ENCODE data around the gene RNF40. TPM values are rescaled to one million over a fixed set of nuclear protein-coding genes. Genes with fewer than 3 reads are reported as not detected.

RNF40 gene
- total and polyA plus RNA-seq, 4 donors = 25.9 to 55.4 (median 34.1) TPM

DNA sequence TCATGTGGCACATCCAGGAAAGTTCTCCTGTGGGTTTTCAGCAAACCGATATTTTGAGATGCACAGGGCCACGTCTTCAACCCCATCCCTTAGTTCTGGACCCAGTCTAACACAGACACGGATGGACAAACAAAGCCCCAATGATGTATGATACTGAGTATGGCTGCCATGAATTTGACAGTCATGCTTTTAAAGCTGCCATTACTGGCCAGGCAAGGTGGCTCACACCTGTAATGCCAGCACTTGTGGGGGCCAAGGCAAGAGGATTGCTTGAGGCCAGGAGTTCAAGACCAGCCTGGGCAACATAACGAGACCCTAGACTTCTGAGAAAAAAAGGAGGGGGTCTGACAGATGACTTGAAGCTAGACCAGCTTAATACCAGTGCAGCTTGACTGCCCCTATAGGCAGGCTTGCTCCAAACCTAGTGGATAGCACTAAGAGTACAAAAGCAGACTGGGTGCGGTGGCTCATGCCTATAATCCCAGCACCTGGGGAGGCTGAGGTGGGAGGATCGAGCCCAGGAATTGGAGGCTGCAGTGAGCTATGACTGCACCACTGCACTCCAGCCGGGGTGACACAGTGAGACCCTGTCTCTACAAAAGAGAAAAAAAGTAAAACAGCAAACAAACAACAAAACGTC, 35.7 kb downstream of the RNF40 start:
- DNase-seq (ENCODE audit: low spot score) = no peak
- Histone ChIP-seq H3K36me3 (ENCODE audit: control insufficient read depth in 4 of 4, insufficient read depth in 3 of 4, low read depth in 1 of 4, low read length in 3 of 4) (no peaks in the 10 kb centered on the region), H3K27me3 (ENCODE audit: control insufficient read depth in 4 of 4, insufficient read depth in 4 of 4, low read length in 3 of 4) (no peaks in the 10 kb centered on the region), H3K9me3 (ENCODE audit: control insufficient read depth in 4 of 4, low read length in 3 of 4) (no peaks in the 10 kb centered on the region), H3K4me3 (ENCODE audit: low read depth in 1 of 3, low read length in 3 of 3) (no peak overlapping the region), H3K4me1 (ENCODE audit: control insufficient read depth in 4 of 4, insufficient read depth in 4 of 4, low read length in 3 of 4) (no peaks in the 10 kb centered on the region), H3K27ac (ENCODE audit: low read depth in 1 of 2, low read length in 2 of 2) (no peak overlapping the region), H3K9ac (ENCODE audit: low read depth in 1 of 2, low read length in 2 of 2) (no peak overlapping the region)
- 79% methylated on average over 8 of the region's 8 CpGs for WGBS
- TF ChIP-seq, protein P1, sequence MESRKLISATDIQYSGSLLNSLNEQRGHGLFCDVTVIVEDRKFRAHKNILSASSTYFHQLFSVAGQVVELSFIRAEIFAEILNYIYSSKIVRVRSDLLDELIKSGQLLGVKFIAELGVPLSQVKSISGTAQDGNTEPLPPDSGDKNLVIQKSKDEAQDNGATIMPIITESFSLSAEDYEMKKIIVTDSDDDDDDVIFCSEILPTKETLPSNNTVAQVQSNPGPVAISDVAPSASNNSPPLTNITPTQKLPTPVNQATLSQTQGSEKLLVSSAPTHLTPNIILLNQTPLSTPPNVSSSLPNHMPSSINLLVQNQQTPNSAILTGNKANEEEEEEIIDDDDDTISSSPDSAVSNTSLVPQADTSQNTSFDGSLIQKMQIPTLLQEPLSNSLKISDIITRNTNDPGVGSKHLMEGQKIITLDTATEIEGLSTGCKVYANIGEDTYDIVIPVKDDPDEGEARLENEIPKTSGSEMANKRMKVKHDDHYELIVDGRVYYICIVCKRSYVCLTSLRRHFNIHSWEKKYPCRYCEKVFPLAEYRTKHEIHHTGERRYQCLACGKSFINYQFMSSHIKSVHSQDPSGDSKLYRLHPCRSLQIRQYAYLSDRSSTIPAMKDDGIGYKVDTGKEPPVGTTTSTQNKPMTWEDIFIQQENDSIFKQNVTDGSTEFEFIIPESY (IDR thresholded peaks at IDR 0.05) = no peak
- TF ChIP-seq JUND (IDR thresholded peaks at IDR 0.05) = no peak
- TF ChIP-seq, protein P2, sequence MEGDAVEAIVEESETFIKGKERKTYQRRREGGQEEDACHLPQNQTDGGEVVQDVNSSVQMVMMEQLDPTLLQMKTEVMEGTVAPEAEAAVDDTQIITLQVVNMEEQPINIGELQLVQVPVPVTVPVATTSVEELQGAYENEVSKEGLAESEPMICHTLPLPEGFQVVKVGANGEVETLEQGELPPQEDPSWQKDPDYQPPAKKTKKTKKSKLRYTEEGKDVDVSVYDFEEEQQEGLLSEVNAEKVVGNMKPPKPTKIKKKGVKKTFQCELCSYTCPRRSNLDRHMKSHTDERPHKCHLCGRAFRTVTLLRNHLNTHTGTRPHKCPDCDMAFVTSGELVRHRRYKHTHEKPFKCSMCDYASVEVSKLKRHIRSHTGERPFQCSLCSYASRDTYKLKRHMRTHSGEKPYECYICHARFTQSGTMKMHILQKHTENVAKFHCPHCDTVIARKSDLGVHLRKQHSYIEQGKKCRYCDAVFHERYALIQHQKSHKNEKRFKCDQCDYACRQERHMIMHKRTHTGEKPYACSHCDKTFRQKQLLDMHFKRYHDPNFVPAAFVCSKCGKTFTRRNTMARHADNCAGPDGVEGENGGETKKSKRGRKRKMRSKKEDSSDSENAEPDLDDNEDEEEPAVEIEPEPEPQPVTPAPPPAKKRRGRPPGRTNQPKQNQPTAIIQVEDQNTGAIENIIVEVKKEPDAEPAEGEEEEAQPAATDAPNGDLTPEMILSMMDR (IDR thresholded peaks at IDR 0.05; ENCODE audit: low read depth, low read length, missing input control) = no peak
- no peak for TF ChIP-seq FOXA1 (IDR thresholded peaks at IDR 0.05)
- no peak for TF ChIP-seq TAF1 (conservative IDR thresholded peaks at IDR 0.05)
- TF ChIP-seq YY1 (IDR thresholded peaks at IDR 0.05) = no peak
- TF ChIP-seq, protein P3, sequence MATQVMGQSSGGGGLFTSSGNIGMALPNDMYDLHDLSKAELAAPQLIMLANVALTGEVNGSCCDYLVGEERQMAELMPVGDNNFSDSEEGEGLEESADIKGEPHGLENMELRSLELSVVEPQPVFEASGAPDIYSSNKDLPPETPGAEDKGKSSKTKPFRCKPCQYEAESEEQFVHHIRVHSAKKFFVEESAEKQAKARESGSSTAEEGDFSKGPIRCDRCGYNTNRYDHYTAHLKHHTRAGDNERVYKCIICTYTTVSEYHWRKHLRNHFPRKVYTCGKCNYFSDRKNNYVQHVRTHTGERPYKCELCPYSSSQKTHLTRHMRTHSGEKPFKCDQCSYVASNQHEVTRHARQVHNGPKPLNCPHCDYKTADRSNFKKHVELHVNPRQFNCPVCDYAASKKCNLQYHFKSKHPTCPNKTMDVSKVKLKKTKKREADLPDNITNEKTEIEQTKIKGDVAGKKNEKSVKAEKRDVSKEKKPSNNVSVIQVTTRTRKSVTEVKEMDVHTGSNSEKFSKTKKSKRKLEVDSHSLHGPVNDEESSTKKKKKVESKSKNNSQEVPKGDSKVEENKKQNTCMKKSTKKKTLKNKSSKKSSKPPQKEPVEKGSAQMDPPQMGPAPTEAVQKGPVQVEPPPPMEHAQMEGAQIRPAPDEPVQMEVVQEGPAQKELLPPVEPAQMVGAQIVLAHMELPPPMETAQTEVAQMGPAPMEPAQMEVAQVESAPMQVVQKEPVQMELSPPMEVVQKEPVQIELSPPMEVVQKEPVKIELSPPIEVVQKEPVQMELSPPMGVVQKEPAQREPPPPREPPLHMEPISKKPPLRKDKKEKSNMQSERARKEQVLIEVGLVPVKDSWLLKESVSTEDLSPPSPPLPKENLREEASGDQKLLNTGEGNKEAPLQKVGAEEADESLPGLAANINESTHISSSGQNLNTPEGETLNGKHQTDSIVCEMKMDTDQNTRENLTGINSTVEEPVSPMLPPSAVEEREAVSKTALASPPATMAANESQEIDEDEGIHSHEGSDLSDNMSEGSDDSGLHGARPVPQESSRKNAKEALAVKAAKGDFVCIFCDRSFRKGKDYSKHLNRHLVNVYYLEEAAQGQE (IDR thresholded peaks at IDR 0.05) = no peak
- no peak for TF ChIP-seq EGR1 (IDR thresholded peaks at IDR 0.05; ENCODE audit: low read depth in 2 of 2)
- no peak for TF ChIP-seq RAD21 (IDR thresholded peaks at IDR 0.05)
- TF ChIP-seq, protein P4, sequence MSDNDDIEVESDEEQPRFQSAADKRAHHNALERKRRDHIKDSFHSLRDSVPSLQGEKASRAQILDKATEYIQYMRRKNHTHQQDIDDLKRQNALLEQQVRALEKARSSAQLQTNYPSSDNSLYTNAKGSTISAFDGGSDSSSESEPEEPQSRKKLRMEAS (IDR thresholded peaks at IDR 0.05) = no peak
- TF ChIP-seq RXRA (IDR thresholded peaks at IDR 0.05) = no peak
- TF ChIP-seq, protein P5, sequence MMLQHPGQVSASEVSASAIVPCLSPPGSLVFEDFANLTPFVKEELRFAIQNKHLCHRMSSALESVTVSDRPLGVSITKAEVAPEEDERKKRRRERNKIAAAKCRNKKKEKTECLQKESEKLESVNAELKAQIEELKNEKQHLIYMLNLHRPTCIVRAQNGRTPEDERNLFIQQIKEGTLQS (IDR thresholded peaks at IDR 0.05) = no peak
- TF ChIP-seq NR2F2 (IDR thresholded peaks at IDR 0.05) = no peak
- no peak for TF ChIP-seq HNF4G (IDR thresholded peaks at IDR 0.05)
- TF ChIP-seq SP1 (IDR thresholded peaks at IDR 0.05) = no peak
- TF ChIP-seq HNF4A (conservative IDR thresholded peaks at IDR 0.05) = no peak
